GM12878 (cell line): Measurements from ENCODE around the gene RFX3. TPM values are rescaled to one million over a fixed set of nuclear protein-coding genes. Genes with fewer than 3 reads are reported as not detected.

ENCODE experiments used
- ATAC-seq: fragments of 200-7000 bp; cut with Tn5 transposase; 3 replicates; pipeline ENCODE4 v1.9.1; 2020; ENCODE audit warnings: mild to moderate bottlenecking, moderate library complexity
- Bru-seq: library from RNA; stranded (reverse); fragments of 400-500 nt; gene quantifications from one replicate; lab custom pipeline; 2021; lab: Mats Ljungman, UMichigan
- BruChase-seq, 2 experiments: library from RNA; stranded (reverse); fragments of 400-500 nt; gene quantifications; one replicate each; lab custom pipeline; 2021; lab: Mats Ljungman, UMichigan
- BruUV-seq: library from RNA; stranded (reverse); fragments of 400-500 nt; replicated peaks from 2 replicates; lab custom pipeline; 2021; lab: Mats Ljungman, UMichigan
- CTCF ChIA-PET: fragments of 300-600 bp; sonication (Branson Sonifier 250); formaldehyde crosslinking; extraction: SDS; loops from one replicate; lab custom pipeline; 2021; ENCODE audit warnings: inconsistent platforms; lab: Yijun Ruan, JAX
- POLR2A ChIA-PET: fragments of 350-600 bp; formaldehyde crosslinking; extraction: SDS; loops from one replicate; lab custom pipeline; 2021; ENCODE audit warnings: inconsistent platforms; lab: Charles Lee
- RAD21 ChIA-PET: fragments of 300-600 bp; sonication (Branson Sonifier 250); formaldehyde crosslinking; loops from one replicate; lab custom pipeline; 2023; ENCODE audit warnings: antibody characterized with exemption; ENCODE audit not compliant: unreplicated experiment; lab: Charles Lee
- SMC1A ChIA-PET: fragments of 300-600 bp; sonication (Branson Sonifier 250); formaldehyde crosslinking; loops from one replicate; lab custom pipeline; 2023; ENCODE audit not compliant: unreplicated experiment, uncharacterized antibody; lab: Charles Lee
- DNase-seq: peaks from one replicate; pipeline ENCODE4 v3.0.0-alpha.2; 2011; ENCODE audit warnings: low read depth, low spot score
- FAIRE-seq: peaks from 3 replicates; lab custom pipeline; 2011; peaks lifted over from hg19 to GRCh38; lab: Jason Lieb, UNC
- H2AFZ ChIP-seq: 2 replicates; pipeline ENCODE4 v1.6.0; 2011; ENCODE audit warnings: low read depth, low read length, control low read depth; ENCODE audit not compliant: control insufficient read depth
- H3K27ac ChIP-seq: 2 replicates; pipeline ENCODE4 v1.5.1; 2011; ENCODE audit warnings: control low read depth; ENCODE audit not compliant: control insufficient read depth, insufficient read depth
- H3K27me3 ChIP-seq, 2 experiments: replicated peaks in 1 of 2; 2 replicates each; pipeline versions ENCODE4 v1.6.0 to v1.6.1; 2011; ENCODE audit warnings: low read length in 1 of 2; ENCODE audit not compliant: control insufficient read depth in 2 of 2, insufficient read depth in 2 of 2
- H3K36me3 ChIP-seq, 2 experiments: 2 replicates each; pipeline ENCODE4 v1.5.1; 2011; ENCODE audit warnings: low read length in 1 of 2; ENCODE audit not compliant: control insufficient read depth in 2 of 2, insufficient read depth in 2 of 2
- H3K4me1 ChIP-seq: 2 replicates; pipeline ENCODE4 v1.6.1; 2011; ENCODE audit warnings: mild to moderate bottlenecking, low read length, moderate library complexity, mixed read lengths; ENCODE audit not compliant: control insufficient read depth, insufficient read depth
- H3K4me2 ChIP-seq: 2 replicates; pipeline ENCODE4 v1.6.0; 2011; ENCODE audit warnings: control low read depth; ENCODE audit not compliant: control insufficient read depth, insufficient read depth
- H3K4me3 ChIP-seq: fragments of 200-600 bp; sonication (generic); 2 replicates; pipeline ENCODE4 v1.5.1; 2016
- H3K79me2 ChIP-seq: 2 replicates; pipeline ENCODE4 v1.6.0; 2011; ENCODE audit warnings: low read length; ENCODE audit not compliant: control insufficient read depth, insufficient read depth
- H3K9ac ChIP-seq: 2 replicates; pipeline ENCODE4 v1.8.0; 2011; ENCODE audit warnings: low read length, control low read depth, mixed read lengths; ENCODE audit not compliant: control insufficient read depth, insufficient read depth
- H3K9me3 ChIP-seq: replicated peaks from 3 replicates; pipeline ENCODE4 v1.5.1; 2011; ENCODE audit warnings: mild to moderate bottlenecking, low read length; ENCODE audit not compliant: control insufficient read depth, insufficient read depth
- H4K20me1 ChIP-seq: 2 replicates; pipeline ENCODE4 v1.6.0; 2011; ENCODE audit not compliant: control insufficient read depth, insufficient read depth
- BCL11A ChIP-seq: IDR thresholded peaks from 2 replicates; pipeline ENCODE4 v1.6.1; 2011; ENCODE audit warnings: low read depth, low read length
- FOS ChIP-seq: IDR thresholded peaks from 3 replicates; pipeline ENCODE4 v1.6.1; 2011; ENCODE audit warnings: borderline replicate concordance; ENCODE audit not compliant: insufficient read length; ENCODE audit errors: extremely low read depth
- HCFC1 ChIP-seq: fragments of 150-350 bp; IDR thresholded peaks from 2 replicates; pipeline ENCODE4 v1.6.1; 2014; ENCODE audit warnings: low read length
- HDGF ChIP-seq: fragments of 450-650 bp; IDR thresholded peaks from 2 replicates; pipeline ENCODE4 v1.6.1; 2016; ENCODE audit warnings: antibody characterized with exemption
- MEF2A ChIP-seq: IDR thresholded peaks from 2 replicates; pipeline ENCODE4 v1.6.1; 2011; ENCODE audit warnings: low read depth, mild to moderate bottlenecking, low read length, moderate library complexity; ENCODE audit not compliant: insufficient read depth
- MEF2B ChIP-seq: fragments of 450-650 bp; IDR thresholded peaks from 2 replicates; pipeline ENCODE4 v1.6.1; 2018; ENCODE audit warnings: mild to moderate bottlenecking, moderate library complexity; ENCODE audit not compliant: partially characterized antibody, poor library complexity, severe bottlenecking
- MXI1 ChIP-seq: fragments of 150-350 bp; IDR thresholded peaks from 2 replicates; pipeline ENCODE4 v1.6.1; 2011; ENCODE audit warnings: low read depth, mild to moderate bottlenecking, inconsistent platforms, low read length, improper control_type of control experiment
- NFYB ChIP-seq: IDR thresholded peaks from 2 replicates; pipeline ENCODE4 v1.6.1; 2011; ENCODE audit warnings: low read depth, mild to moderate bottlenecking, low read length, improper control_type of control experiment, moderate library complexity; ENCODE audit not compliant: insufficient read depth
- NR2C2 ChIP-seq: IDR thresholded peaks from 2 replicates; pipeline ENCODE4 v1.6.1; 2011; ENCODE audit warnings: borderline replicate concordance, low read depth; ENCODE audit not compliant: control insufficient read depth, insufficient read length
- POLR2A ChIP-seq: IDR thresholded peaks from 2 replicates; pipeline ENCODE4 v1.6.1; 2011; ENCODE audit warnings: low read depth, mild to moderate bottlenecking, low read length
- RAD21 ChIP-seq: IDR thresholded peaks from 2 replicates; pipeline ENCODE4 v1.6.1; 2011; ENCODE audit warnings: mild to moderate bottlenecking, low read depth, low read length, moderate library complexity; ENCODE audit not compliant: insufficient read depth
- STAT1 ChIP-seq: fragments of 450-650 bp; conservative IDR thresholded peaks from 2 replicates; pipeline ENCODE4 v1.6.1; 2014; ENCODE audit warnings: antibody characterized with exemption, mild to moderate bottlenecking
- TAF1 ChIP-seq: IDR thresholded peaks from 2 replicates; pipeline ENCODE4 v1.6.1; 2011; ENCODE audit warnings: mild to moderate bottlenecking, low read depth, low read length, borderline replicate concordance
- TBL1XR1 ChIP-seq: IDR thresholded peaks from 2 replicates; pipeline ENCODE4 v1.6.1; 2012; ENCODE audit warnings: low read depth, low read length, improper control_type of control experiment
- WGBS: methylation state at CpG from one replicate; pipeline ENCODE4 v1.1.6; 2016; ENCODE audit warnings: low lambda C conversion rate; ENCODE audit not compliant: insufficient replicate concordance, insufficient coverage; ENCODE audit errors: missing lambda C conversion rate; 5-methylcytosine and 5-hydroxymethylcytosine counted together
- in situ Hi-C: fragments of 300-500 bp; cut with MboI; formaldehyde crosslinking; loops from 9 replicates; pipeline ENCODE4 v1.14.3; 2018; ENCODE audit warnings: mixed read lengths
- intact Hi-C: fragments of 100-400 bp; cut with micrococcal nuclease; formaldehyde crosslinking; loops from one replicate; pipeline ENCODE4 v1.14.2; 2022; ENCODE audit not compliant: unreplicated experiment
- long read RNA-seq, 2 experiments: library from polyadenylated mRNA; unstranded; transcript quantifications; one replicate each; pipeline ENCODE4 v2.0.0, GENCODE V29; 2019 to 2020
- polyA minus RNA-seq, 3 experiments: library from RNA; depleted of rRNA, polyadenylated mRNA; stranded (reverse); fragments of >200 nt; gene quantifications; 2 replicates each; pipeline ENCODE4 v1.2.3, GENCODE V29; 2011
- polyA plus RNA-seq, 11 experiments: library from polyadenylated mRNA; depleted of rRNA in 4 of 11; unstranded in 6 of 11; stranded (reverse) in 5 of 11; fragments of >200 nt; fragmentation: Nextera tagmentation in 4 of 11; fragmentation: Illumina TruSeq in 1 of 11; extraction: Ambion mirVana in 4 of 11; extraction: Trizol in 1 of 11; gene quantifications; 1 replicate in 1 of 11; 2 replicates in 10 of 11; pipeline versions ENCODE4 v1.2.1 to v1.2.3, GENCODE V29; 2011 to 2016; ENCODE audit warnings: inconsistent platforms in 2 of 11, missing spikeins in 2 of 11, low read depth in 1 of 11
- total RNA-seq, 4 experiments: library from RNA; depleted of rRNA in 3 of 4; stranded (reverse); fragments of >200 nt in 3 of 4; fragmentation: Illumina TruSeq in 1 of 4; extraction: Trizol in 1 of 4; gene quantifications; 2 replicates each; pipeline versions ENCODE4 v1.2.1 to v1.2.3, GENCODE V29; 2013 to 2021
- TF ChIP-seq, protein P1 (sequence below): fragments of 450-650 bp; IDR thresholded peaks from 2 replicates; pipeline ENCODE4 v1.6.1; 2016; ENCODE audit warnings: mild to moderate bottlenecking, moderate library complexity, borderline replicate concordance
- TF ChIP-seq, protein P2 (sequence below): IDR thresholded peaks from 2 replicates; pipeline ENCODE4 v1.6.1; 2012; ENCODE audit warnings: low read depth, low read length, improper control_type of control experiment

RFX3 gene
- 84.6 and 85.6 TPM in 2 replicates for total RNA-seq (2013; cell fraction: nucleolus; rRNA removed)
- 3.6 and 4.7 TPM in 2 replicates for total RNA-seq (2014; rRNA removed)
- total RNA-seq (2014; rRNA removed; fragmentation: Illumina TruSeq; extraction: Trizol): 6.3 and 6.6 TPM in 2 replicates
- 11.9 and 14.8 TPM in 2 replicates for total RNA-seq (2021)
- polyA plus RNA-seq (2011; ENCODE audit: low read depth): 3.3 TPM
- 26.4 and 26.8 TPM in 2 replicates for polyA plus RNA-seq (2011; rRNA removed)
- polyA plus RNA-seq (2011; cell fraction: cytosol; rRNA removed): 13.0 and 16.8 TPM in 2 replicates
- polyA plus RNA-seq (2011; cell fraction: nucleus; rRNA removed): 40.3 and 51.1 TPM in 2 replicates
- polyA plus RNA-seq (2012): 4.3 and 5.8 TPM in 2 replicates
- 4.8 and 5.6 TPM in 2 replicates for polyA plus RNA-seq (2014; fragmentation: Illumina TruSeq; extraction: Trizol)
- polyA plus RNA-seq (2014; fragmentation: Nextera tagmentation; extraction: Ambion mirVana): 1 to 10 TPM; 1.2 to 1.8 TPM
- 3.2 and 8.2 TPM in 2 replicates for polyA plus RNA-seq (2014; rRNA removed)
- 1 to 10 TPM; 7.1 to 8.4 TPM for polyA plus RNA-seq (2016; fragmentation: Nextera tagmentation; extraction: Ambion mirVana)
- polyA minus RNA-seq (2011; rRNA and poly(A)+ RNA removed): 208 and 264 TPM in 2 replicates
- polyA minus RNA-seq (2011; cell fraction: cytosol; rRNA and poly(A)+ RNA removed): 25.1 and 33.7 TPM in 2 replicates
- polyA minus RNA-seq (2011; cell fraction: nucleus; rRNA and poly(A)+ RNA removed): 103 and 216 TPM in 2 replicates
- Bru-seq, nascent RNA: percentile 86 among the genes with signal in this experiment
- percentile 78 among the genes with signal in this experiment for BruChase-seq, experiment 1, labeled RNA remaining after a 6-hour chase
- BruChase-seq, experiment 2, labeled RNA remaining after a 2-hour chase: percentile 86 among the genes with signal in this experiment
- long read RNA-seq, experiment 1, full-length matches to known transcripts: 1 of 1 reads
- long read RNA-seq, experiment 1, partial matches to known transcripts: 0 of 1 reads
- long read RNA-seq, experiment 1, other reads (novel, unspliced or antisense): 0 of 1 reads
- long read RNA-seq, experiment 2, full-length matches to known transcripts: 1 of 26 reads
- long read RNA-seq, experiment 2, partial matches to known transcripts: 7 of 26 reads
- long read RNA-seq, experiment 2, other reads (novel, unspliced or antisense): 18 of 26 reads

DNA sequence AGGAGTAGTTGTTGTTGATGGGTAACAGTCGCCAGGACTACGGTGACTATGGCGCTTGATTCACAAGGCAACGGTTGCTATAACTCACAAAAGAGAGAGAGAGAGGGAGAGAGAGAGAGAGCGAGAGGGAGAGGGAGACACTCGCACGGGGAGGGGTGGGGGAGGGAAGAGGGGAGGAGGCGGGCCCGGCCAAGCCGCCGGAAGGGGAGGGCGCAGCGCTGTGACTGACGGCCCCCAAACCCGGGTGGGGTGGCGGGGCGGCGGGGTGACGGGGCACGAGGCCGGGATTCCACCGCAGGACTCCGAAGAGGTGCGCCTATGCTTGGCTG lies at the start of gene RFX3:
TSS of gene RFX3 (minus strand) at position 166 of the 329 bp plus-strand sequence. CDS start 130,413 bp downstream, outside the sequence.
- Histone ChIP-seq H3K4me2 (peak within 1 kb of the TSS; percentile 92), H2AFZ (peak within 1 kb of the TSS; percentile 85), H3K36me3 (peaks cover 0 to 8% of the 10 kb centered on the region in 2 experiments; a peak in 1 of 4 replicates), H3K27ac (peak within 1 kb of the TSS; percentile 96), H3K79me2 (peaks cover 90% of the 10 kb centered on the region), H3K4me3 (peak within 1 kb of the TSS; percentile 95), H4K20me1 (no peaks in the 10 kb centered on the region), H3K9me3 (no peaks in the 10 kb centered on the region; the same call in 1 of the 3 replicates), H3K4me1 (no peaks in the 10 kb centered on the region; the same call in 1 of the 2 replicates), H3K27me3 (no peaks in the 10 kb centered on the region), H3K9ac (peak within 1 kb of the TSS; percentile 92)
- peak; percentile 64 for ATAC-seq
- DNase-seq: peak; percentile 78
- BruUV-seq: no TSS peak
- ChIA-PET SMC1A (interaction anchor here (2.7 to 5.9 kb wide), 5 partner anchors 18 to 57 kb away, joined by 14 to 131 read pairs (median 20); no protein-coding TSS in a partner anchor), RAD21 (interaction anchor here (2.6 to 10.0 kb wide), 2 partner anchors 18 to 49 kb away, joined by 31 to 180 read pairs; no protein-coding TSS in a partner anchor), CTCF (interaction anchor here (3.6 to 6.3 kb wide), 2 partner anchors 52 to 57 kb away, joined by 25 to 37 read pairs; no protein-coding TSS in a partner anchor), POLR2A (interaction anchor here (0.8 to 3.7 kb wide), 10 partner anchors 9 to 126 kb away, joined by 3 to 81 read pairs (median 5); no protein-coding TSS in a partner anchor)
- intact Hi-C loops (loop anchor here (1.0 to 10.0 kb wide), 7 partner anchors 46 to 1459 kb away; partner anchors contain the start of gene JAK2), in situ Hi-C loops (no loop called here)
- no CpG with 5 or more reads among the region's 24 CpGs for WGBS
- no peak for FAIRE-seq
- 0 out of 2 replicates have a peak, but pooled peaks have one; percentile 26 for TF ChIP-seq TBL1XR1
- no peak for TF ChIP-seq NFYB
- 0 out of 2 replicates have a peak, but pooled peaks have one; percentile 1 for TF ChIP-seq RAD21
- peak; percentile 46; the same call in 1 of the 2 replicates for TF ChIP-seq HCFC1
- TF ChIP-seq MXI1: peak; percentile 100
- peak; percentile 39; the same call in 1 of the 2 replicates for TF ChIP-seq BCL11A
- TF ChIP-seq HDGF: 0 out of 2 replicates have a peak, but pooled peaks have one; percentile 35
- TF ChIP-seq, protein P1, sequence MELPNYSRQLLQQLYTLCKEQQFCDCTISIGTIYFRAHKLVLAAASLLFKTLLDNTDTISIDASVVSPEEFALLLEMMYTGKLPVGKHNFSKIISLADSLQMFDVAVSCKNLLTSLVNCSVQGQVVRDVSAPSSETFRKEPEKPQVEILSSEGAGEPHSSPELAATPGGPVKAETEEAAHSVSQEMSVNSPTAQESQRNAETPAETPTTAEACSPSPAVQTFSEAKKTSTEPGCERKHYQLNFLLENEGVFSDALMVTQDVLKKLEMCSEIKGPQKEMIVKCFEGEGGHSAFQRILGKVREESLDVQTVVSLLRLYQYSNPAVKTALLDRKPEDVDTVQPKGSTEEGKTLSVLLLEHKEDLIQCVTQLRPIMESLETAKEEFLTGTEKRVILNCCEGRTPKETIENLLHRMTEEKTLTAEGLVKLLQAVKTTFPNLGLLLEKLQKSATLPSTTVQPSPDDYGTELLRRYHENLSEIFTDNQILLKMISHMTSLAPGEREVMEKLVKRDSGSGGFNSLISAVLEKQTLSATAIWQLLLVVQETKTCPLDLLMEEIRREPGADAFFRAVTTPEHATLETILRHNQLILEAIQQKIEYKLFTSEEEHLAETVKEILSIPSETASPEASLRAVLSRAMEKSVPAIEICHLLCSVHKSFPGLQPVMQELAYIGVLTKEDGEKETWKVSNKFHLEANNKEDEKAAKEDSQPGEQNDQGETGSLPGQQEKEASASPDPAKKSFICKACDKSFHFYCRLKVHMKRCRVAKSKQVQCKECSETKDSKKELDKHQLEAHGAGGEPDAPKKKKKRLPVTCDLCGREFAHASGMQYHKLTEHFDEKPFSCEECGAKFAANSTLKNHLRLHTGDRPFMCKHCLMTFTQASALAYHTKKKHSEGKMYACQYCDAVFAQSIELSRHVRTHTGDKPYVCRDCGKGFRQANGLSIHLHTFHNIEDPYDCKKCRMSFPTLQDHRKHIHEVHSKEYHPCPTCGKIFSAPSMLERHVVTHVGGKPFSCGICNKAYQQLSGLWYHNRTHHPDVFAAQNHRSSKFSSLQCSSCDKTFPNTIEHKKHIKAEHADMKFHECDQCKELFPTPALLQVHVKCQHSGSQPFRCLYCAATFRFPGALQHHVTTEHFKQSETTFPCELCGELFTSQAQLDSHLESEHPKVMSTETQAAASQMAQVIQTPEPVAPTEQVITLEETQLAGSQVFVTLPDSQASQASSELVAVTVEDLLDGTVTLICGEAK: peak; percentile 71; the same call in 1 of the 2 replicates
- peak; percentile 82 for TF ChIP-seq MEF2B
- no peak for TF ChIP-seq STAT1
- TF ChIP-seq TAF1: peak; percentile 36; the same call in 1 of the 2 replicates
- no peak for TF ChIP-seq NR2C2
- no peak for TF ChIP-seq POLR2A
- TF ChIP-seq, protein P2, sequence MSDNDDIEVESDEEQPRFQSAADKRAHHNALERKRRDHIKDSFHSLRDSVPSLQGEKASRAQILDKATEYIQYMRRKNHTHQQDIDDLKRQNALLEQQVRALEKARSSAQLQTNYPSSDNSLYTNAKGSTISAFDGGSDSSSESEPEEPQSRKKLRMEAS: no peak
- TF ChIP-seq FOS: no peak
- TF ChIP-seq MEF2A: no peak
